ENCODE data around the gene ADGRF3.
"Not testable (repeated sequence)": the region's sequence is repeated elsewhere in the genome, so short reads cannot be mapped to it uniquely, and the experiment has no call there.

ADGRF3 gene

DNA sequence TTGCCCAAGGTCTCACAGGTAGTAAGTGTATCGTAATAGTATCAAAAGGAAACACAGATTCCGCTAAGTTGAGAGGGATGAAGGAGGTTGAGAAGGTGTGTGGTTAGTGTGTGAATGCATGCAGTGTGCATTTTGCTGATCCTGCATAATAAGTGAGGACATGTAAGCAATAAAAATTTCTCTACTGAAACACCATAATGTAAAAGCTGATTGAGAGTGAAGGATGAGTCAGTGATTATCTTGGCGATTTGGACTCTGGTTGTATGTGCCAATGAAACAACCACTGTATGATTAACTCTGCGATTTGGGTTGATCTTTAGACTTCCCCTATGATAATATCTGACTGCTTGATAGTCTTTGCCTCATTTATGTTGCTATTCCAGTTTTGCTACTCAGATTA, 16.7 kb upstream of the ADGRF3 start:
- TF ChIP-seq, protein P1, sequence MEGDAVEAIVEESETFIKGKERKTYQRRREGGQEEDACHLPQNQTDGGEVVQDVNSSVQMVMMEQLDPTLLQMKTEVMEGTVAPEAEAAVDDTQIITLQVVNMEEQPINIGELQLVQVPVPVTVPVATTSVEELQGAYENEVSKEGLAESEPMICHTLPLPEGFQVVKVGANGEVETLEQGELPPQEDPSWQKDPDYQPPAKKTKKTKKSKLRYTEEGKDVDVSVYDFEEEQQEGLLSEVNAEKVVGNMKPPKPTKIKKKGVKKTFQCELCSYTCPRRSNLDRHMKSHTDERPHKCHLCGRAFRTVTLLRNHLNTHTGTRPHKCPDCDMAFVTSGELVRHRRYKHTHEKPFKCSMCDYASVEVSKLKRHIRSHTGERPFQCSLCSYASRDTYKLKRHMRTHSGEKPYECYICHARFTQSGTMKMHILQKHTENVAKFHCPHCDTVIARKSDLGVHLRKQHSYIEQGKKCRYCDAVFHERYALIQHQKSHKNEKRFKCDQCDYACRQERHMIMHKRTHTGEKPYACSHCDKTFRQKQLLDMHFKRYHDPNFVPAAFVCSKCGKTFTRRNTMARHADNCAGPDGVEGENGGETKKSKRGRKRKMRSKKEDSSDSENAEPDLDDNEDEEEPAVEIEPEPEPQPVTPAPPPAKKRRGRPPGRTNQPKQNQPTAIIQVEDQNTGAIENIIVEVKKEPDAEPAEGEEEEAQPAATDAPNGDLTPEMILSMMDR (IDR thresholded peaks at IDR 0.05; ENCODE audit: borderline replicate concordance, control extremely low read depth, extremely low read depth, insufficient read depth, missing control alignments): no peak
- in situ Hi-C loops (cut with MboI; ENCODE audit: low sequenced_read_pairs, unreplicated experiment): no loop called here
- no peak for DNase-seq (ENCODE audit: low spot score)

DNA sequence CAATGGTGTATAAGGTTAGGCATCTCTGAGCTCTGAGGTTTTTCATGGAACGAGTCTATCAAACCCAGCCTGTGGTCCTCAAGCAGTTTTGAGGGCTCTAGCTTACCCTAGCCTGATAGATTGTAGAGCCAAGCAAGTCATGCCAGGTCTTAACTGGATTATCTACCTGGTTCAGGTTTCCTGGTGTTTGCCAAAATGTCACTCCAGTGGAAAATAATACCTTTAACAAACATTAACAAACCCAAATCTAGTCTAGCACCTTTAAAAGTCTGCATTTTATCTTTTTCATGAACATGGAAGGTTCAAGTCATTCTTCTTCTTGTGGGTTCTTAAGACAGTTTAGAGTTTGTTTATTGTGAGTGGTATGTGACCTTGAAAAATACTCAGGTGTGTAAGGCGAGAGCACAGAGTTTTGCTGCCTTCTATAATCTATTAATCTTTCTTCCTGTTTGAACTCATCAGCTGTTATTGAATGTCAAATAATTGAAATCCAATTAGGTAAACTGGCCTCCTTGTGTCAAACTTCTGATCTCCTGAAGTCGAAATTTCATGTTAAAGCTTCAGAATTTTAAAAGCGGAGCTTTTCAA, 13.4 kb upstream of the ADGRF3 start:
- DNase-seq (ENCODE audit: low spot score): no peak
- in situ Hi-C loops (cut with MboI; ENCODE audit: low sequenced_read_pairs, unreplicated experiment): no loop called here
- TF ChIP-seq, protein P1 (IDR thresholded peaks at IDR 0.05; ENCODE audit: borderline replicate concordance, control extremely low read depth, extremely low read depth, insufficient read depth, missing control alignments): no peak

DNA sequence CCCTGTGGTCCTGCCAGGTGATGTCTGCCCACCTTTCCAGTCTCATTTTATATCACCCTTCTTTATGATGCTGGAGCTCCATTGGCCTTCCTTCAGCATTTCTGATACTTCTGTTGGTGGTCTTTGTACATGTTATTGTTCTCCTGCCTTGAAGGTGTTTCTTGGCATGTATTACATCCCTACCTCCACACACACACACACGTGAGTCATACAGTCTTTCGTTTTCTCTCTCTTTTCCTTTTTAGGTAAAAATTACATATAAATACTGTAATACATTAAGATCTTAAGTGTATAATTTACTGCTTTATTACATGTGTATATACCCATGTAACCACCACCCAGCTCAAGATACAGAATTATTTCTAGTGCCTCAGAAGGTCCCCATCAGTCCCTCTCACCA, 10.2 kb upstream of the ADGRF3 start:
- TF ChIP-seq, protein P1 (IDR thresholded peaks at IDR 0.05; ENCODE audit: borderline replicate concordance, control extremely low read depth, extremely low read depth, insufficient read depth, missing control alignments): no peak
- in situ Hi-C loops (cut with MboI; ENCODE audit: low sequenced_read_pairs, unreplicated experiment): no loop called here
- no peak for DNase-seq (ENCODE audit: low spot score)

DNA sequence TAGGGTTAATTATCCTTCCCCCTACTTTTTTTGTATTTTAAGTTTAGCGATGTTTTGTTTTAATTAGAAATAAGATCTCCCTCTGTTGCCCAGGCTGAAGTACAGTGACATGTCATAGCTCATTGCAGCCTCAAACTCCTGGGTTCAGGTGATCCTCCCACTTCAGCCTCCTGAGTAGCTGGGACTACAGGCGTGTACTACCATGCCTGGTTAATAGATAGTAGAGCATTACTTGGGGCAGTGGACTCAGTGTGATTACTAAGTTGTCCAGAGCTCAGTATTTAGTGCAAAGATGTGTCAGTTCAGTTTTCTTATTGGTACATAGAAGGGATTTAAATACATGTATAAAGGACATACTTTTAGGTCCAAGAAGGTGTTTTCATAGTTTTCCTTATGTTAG, 9.5 kb upstream of the ADGRF3 start:
- in situ Hi-C loops (cut with MboI; ENCODE audit: low sequenced_read_pairs, unreplicated experiment): no loop called here
- TF ChIP-seq, protein P1 (IDR thresholded peaks at IDR 0.05; ENCODE audit: borderline replicate concordance, control extremely low read depth, extremely low read depth, insufficient read depth, missing control alignments): no peak
- DNase-seq (ENCODE audit: low spot score): no peak

DNA sequence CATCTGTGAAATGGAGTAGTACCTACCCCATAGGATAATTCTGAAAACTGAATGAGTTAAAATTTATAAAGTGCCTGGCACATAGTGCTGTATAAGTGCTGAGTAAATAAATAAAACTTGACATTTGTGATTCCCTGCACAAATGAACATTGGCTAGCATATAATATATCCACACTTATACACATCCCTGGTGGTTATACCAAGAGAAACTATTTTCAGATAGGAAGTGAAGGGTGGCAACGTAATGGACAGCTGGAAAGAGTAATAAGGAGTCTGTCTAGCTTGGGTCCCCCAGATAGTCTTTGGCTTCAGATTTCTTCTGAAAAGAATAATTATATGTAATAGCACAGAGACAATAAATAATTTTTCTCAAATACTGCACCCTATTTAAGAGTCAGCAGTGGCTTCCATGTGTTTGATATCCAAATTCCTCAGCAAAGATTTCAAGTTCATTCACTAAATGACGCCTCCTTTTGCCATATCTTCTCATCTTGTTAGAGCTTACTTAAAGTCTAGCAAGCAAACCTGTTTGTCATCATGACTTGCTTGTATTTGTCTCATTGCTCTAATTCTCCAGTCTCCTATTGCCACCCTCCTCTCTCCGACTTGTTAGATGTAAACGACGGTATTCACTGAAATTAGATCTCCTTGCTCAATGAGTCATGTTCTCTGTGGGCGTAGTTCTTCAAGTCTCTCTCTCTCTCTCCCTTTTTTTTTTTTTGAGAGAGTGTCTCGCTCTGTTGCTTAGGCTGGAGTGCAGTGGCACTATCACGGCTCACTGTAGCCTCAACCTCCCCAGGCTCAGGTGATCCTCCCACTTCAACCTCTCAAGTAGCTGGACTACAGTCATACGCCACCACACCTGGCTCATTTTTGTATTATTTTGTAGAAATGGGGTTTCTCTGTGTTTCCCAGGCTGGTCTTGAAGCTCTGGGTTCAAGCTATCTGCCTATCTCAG, 8.7 kb upstream of the ADGRF3 start:
- TF ChIP-seq, protein P1 (IDR thresholded peaks at IDR 0.05; ENCODE audit: borderline replicate concordance, control extremely low read depth, extremely low read depth, insufficient read depth, missing control alignments): no peak
- no peak for DNase-seq (ENCODE audit: low spot score)
- in situ Hi-C loops (cut with MboI; ENCODE audit: low sequenced_read_pairs, unreplicated experiment): no loop called here

DNA sequence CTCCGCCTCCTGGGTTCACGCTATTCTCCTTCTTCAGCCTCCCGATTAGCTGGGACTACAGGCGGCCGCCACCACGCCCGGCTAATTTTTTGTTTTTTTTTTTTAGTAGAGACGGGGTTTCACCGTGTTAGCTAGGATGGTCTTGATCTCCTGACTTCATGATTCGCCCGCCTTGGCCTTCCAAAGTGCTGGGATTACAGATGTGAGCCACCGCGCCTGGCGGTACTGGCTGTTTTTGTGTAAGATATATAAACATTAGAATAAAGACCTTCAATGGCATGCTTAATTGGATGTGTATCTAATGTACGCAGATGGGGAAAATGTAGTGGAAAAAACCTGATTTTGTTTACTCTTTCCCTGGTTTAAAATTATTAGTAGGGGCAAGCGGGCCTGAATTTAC, 7.9 kb upstream of the ADGRF3 start:
- in situ Hi-C loops (cut with MboI; ENCODE audit: low sequenced_read_pairs, unreplicated experiment); DNase-seq (ENCODE audit: low spot score): not testable (repeated sequence)

DNA sequence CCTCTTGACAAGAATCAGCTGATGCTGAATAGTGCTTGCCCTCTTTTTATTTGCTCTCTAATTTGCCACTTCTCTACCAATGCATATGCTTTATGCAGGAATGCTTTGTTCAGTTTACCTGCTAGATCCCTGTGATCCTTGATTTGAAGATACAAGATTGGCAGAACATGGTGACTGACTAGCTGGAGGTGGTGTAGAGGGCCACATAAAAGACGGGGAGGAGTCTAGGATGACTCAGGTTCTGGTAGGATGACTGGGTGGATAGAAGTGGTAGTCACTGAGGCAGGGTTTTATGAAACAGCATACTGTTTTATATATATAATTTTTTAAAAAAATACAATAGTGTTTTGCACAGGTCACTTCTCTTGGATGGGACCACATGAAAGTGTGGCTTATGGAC, 6.3 kb upstream of the ADGRF3 start:
- in situ Hi-C loops (cut with MboI; ENCODE audit: low sequenced_read_pairs, unreplicated experiment): no loop called here
- TF ChIP-seq, protein P1 (IDR thresholded peaks at IDR 0.05; ENCODE audit: borderline replicate concordance, control extremely low read depth, extremely low read depth, insufficient read depth, missing control alignments): no peak
- no peak for DNase-seq (ENCODE audit: low spot score)

All from GM13976 (cell line).